Measurements from ENCODE around the gene NFATC1.

Gene NFATC1

GRCh38 chr18:79560042-79560860 is 164.5 kb downstream of the NFATC1 start:
- Histone ChIP-seq H3K4me3 (ENCODE audit: low read length) (no peak overlapping the region), H3K27me3 (ENCODE audit: control insufficient read depth, insufficient read depth, low read length) (peaks cover 3% of the 10 kb centered on the region), H3K4me2 (ENCODE audit: low read length) (no peak overlapping the region), H3K36me3 (ENCODE audit: insufficient read depth, low read length) (no peaks in the 10 kb centered on the region), H3K4me1 (ENCODE audit: control insufficient read depth, insufficient read depth, low read length) (no peaks in the 10 kb centered on the region), H3K9ac (ENCODE audit: low read depth, low read length) (no peak overlapping the region), H3K9me3 (replicated peaks; ENCODE audit: low read length) (no peaks in the 10 kb centered on the region)

DNA sequence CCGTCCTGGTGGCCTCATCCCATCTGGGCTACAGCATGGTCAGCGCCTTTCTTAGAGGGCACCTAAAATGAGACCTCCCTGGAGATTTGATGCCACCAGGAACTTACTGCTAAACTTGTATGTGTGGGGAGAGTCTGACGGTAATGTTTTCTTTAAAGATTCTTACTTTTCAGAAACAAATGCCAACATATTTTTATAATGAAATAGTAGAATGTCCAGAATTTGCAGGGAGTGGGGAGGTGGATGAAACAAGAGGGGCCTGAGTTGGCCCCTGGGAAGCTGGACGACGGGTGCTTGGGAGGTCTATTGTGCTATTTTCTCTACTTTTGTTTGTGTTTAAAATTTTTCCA is 165.1 kb downstream of the NFATC1 start:
- Histone ChIP-seq H3K27me3 (ENCODE audit: control insufficient read depth, insufficient read depth, low read length) (peaks cover 3% of the 10 kb centered on the region), H3K4me3 (ENCODE audit: low read length) (no peak overlapping the region), H3K36me3 (ENCODE audit: insufficient read depth, low read length) (no peaks in the 10 kb centered on the region), H3K9me3 (replicated peaks; ENCODE audit: low read length) (no peaks in the 10 kb centered on the region), H3K4me2 (ENCODE audit: low read length) (no peak overlapping the region), H3K4me1 (ENCODE audit: control insufficient read depth, insufficient read depth, low read length) (no peaks in the 10 kb centered on the region), H3K9ac (ENCODE audit: low read depth, low read length) (no peak overlapping the region)

- Histone ChIP-seq H3K4me3 (ENCODE audit: low read length) (no peak overlapping the region), H3K9ac (ENCODE audit: low read depth, low read length) (no peak overlapping the region), H3K9me3 (replicated peaks; ENCODE audit: low read length) (no peaks in the 10 kb centered on the region), H3K4me2 (ENCODE audit: low read length) (no peak overlapping the region), H3K36me3 (ENCODE audit: insufficient read depth, low read length) (no peaks in the 10 kb centered on the region), H3K4me1 (ENCODE audit: control insufficient read depth, insufficient read depth, low read length) (peaks cover 13% of the 10 kb centered on the region), H3K27me3 (ENCODE audit: control insufficient read depth, insufficient read depth, low read length) (peaks cover 3% of the 10 kb centered on the region)
Observed at GRCh38 chr18:79563949-79564348, 168.2 kb downstream of the NFATC1 start.

DNA sequence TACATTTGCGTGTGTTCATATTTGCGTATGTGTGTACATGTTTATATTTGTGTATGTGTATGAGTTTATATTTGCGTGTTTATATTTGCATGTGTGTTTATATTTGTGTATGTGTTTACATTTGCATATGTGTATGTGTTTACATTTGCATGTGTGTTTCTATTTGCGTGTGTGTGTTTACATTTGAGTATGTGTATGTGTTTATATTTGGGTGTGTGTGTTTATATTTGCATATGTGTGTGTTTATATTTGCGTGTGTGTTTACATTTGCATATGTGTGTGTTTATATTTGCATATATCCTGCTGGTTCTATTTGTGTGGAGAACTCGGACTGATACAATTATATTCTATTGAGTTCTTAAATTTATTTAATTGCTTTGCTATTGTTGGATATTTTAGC is 168.7 kb downstream of the NFATC1 start:
- no peaks in the 10 kb centered on the region for H3K9me3 ChIP-seq (replicated peaks; ENCODE audit: low read length)
- peaks cover 3% of the 10 kb centered on the region for H3K27me3 ChIP-seq (ENCODE audit: control insufficient read depth, insufficient read depth, low read length)
- H3K4me1 ChIP-seq (ENCODE audit: control insufficient read depth, insufficient read depth, low read length) = peaks cover 13% of the 10 kb centered on the region
- H3K9ac ChIP-seq (ENCODE audit: low read depth, low read length) = no peak overlapping the region
- no peak overlapping the region for H3K4me3 ChIP-seq (ENCODE audit: low read length)
- no peaks in the 10 kb centered on the region for H3K36me3 ChIP-seq (ENCODE audit: insufficient read depth, low read length)
- no peak overlapping the region for H3K4me2 ChIP-seq (ENCODE audit: low read length)

GRCh38 chr18:79566771-79567431 is 171.2 kb downstream of the NFATC1 start:
- H3K9me3 ChIP-seq (replicated peaks; ENCODE audit: low read length) = no peaks in the 10 kb centered on the region
- peak overlapping the region; percentile 63 for H3K9ac ChIP-seq (ENCODE audit: low read depth, low read length)
- H3K4me1 ChIP-seq (ENCODE audit: control insufficient read depth, insufficient read depth, low read length) = peaks cover 31% of the 10 kb centered on the region

DNA sequence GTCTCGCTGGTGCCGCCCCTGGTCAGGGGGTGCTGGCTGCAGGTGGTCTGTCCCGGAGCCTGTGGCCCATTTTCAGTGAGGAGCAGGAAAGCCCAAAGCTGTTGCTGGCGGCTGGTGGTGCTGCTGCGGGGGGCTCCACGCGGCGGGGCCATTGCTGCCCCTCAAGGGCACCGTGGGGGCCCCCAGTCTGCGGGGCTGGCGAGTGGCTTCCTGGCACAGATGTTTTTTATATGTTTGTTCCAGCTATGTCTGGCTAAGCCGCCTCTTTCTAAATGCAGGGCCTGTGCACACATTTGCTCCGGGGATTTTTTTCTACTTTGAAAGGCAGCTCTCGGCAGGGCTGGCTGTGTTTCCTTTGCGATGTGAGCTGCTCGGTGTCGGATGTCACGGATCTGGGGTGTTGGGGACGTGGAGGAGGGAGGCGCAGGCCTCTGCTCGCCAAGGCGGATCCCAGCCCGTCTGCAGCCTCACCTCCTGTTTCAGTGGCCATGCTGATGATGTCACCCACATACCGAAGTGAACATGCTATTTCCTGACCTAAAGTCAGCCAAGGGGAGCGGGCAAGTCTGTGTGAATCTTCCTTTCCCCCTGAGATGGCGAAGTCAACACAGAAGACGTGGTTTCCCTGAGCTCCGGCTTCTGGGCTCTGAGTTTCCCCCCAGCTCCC is 171.9 kb downstream of the NFATC1 start:
- peak overlapping the region; percentile 63 for H3K9ac ChIP-seq (ENCODE audit: low read depth, low read length)
- H3K4me3 ChIP-seq (ENCODE audit: low read length) = no peak overlapping the region
- H3K4me1 ChIP-seq (ENCODE audit: control insufficient read depth, insufficient read depth, low read length) = peaks cover 31% of the 10 kb centered on the region

More at GRCh38 chr18:79566771-79567431, 171.2 kb downstream of the NFATC1 start:
- Histone ChIP-seq H3K4me2 (ENCODE audit: low read length) (peak overlapping the region; percentile 60), H3K36me3 (ENCODE audit: insufficient read depth, low read length) (no peaks in the 10 kb centered on the region), H3K27me3 (ENCODE audit: control insufficient read depth, insufficient read depth, low read length) (peaks cover 3% of the 10 kb centered on the region), H3K4me3 (ENCODE audit: low read length) (no peak overlapping the region)

GRCh38 chr18:79568543-79569205 is 172.9 kb downstream of the NFATC1 start:
- H3K9me3 ChIP-seq (replicated peaks; ENCODE audit: low read length) = peaks cover 12% of the 10 kb centered on the region
- H3K4me2 ChIP-seq (ENCODE audit: low read length) = no peak overlapping the region
- H3K4me1 ChIP-seq (ENCODE audit: control insufficient read depth, insufficient read depth, low read length) = peaks cover 31% of the 10 kb centered on the region
- H3K4me3 ChIP-seq (ENCODE audit: low read length) = no peak overlapping the region
- no peaks in the 10 kb centered on the region for H3K36me3 ChIP-seq (ENCODE audit: insufficient read depth, low read length)
- H3K9ac ChIP-seq (ENCODE audit: low read depth, low read length) = no peak overlapping the region
- no peaks in the 10 kb centered on the region for H3K27me3 ChIP-seq (ENCODE audit: control insufficient read depth, insufficient read depth, low read length)

More for the DNA sequence above, 171.9 kb downstream of the NFATC1 start:
- H3K27me3 ChIP-seq (ENCODE audit: control insufficient read depth, insufficient read depth, low read length) = no peaks in the 10 kb centered on the region
- H3K9me3 ChIP-seq (replicated peaks; ENCODE audit: low read length) = peaks cover 3% of the 10 kb centered on the region
- H3K4me2 ChIP-seq (ENCODE audit: low read length) = peak overlapping the region; percentile 60
- no peaks in the 10 kb centered on the region for H3K36me3 ChIP-seq (ENCODE audit: insufficient read depth, low read length)

DNA sequence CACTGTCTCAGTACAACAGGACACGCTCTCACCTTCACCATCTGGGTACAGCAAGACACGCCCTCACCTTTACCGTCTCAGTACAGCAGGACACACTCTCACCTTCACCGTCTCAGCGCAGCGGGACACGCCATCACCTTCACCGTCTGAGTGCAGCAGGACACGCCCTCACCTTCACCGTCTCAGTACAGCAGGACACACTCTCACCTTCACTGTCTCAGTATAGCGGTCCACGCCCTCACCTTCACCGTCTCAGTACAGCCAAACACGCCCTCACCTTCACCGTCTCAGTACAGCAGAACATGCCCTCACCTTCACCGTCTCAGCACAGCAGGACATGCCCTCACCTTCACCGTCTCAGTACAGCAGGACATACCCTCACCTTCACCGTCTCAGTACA is 174.0 kb downstream of the NFATC1 start:
- Histone ChIP-seq H3K4me2 (ENCODE audit: low read length) (no peak overlapping the region), H3K36me3 (ENCODE audit: insufficient read depth, low read length) (no peaks in the 10 kb centered on the region), H3K9me3 (replicated peaks; ENCODE audit: low read length) (peaks cover 12% of the 10 kb centered on the region), H3K4me1 (ENCODE audit: control insufficient read depth, insufficient read depth, low read length) (peaks cover 31% of the 10 kb centered on the region), H3K4me3 (ENCODE audit: low read length) (no peak overlapping the region), H3K27me3 (ENCODE audit: control insufficient read depth, insufficient read depth, low read length) (no peaks in the 10 kb centered on the region), H3K9ac (ENCODE audit: low read depth, low read length) (no peak overlapping the region)

GRCh38 chr18:79570266-79571201 is 174.8 kb downstream of the NFATC1 start:
- H3K36me3 ChIP-seq (ENCODE audit: insufficient read depth, low read length) = no peaks in the 10 kb centered on the region
- H3K9ac ChIP-seq (ENCODE audit: low read depth, low read length) = peak overlapping the region; percentile 43
- H3K4me3 ChIP-seq (ENCODE audit: low read length) = peak overlapping the region; percentile 48
- H3K4me1 ChIP-seq (ENCODE audit: control insufficient read depth, insufficient read depth, low read length) = peaks cover 31% of the 10 kb centered on the region
- H3K4me2 ChIP-seq (ENCODE audit: low read length) = peak overlapping the region; percentile 71
- peaks cover 12% of the 10 kb centered on the region for H3K9me3 ChIP-seq (replicated peaks; ENCODE audit: low read length)
- peaks cover 1% of the 10 kb centered on the region for H3K27me3 ChIP-seq (ENCODE audit: control insufficient read depth, insufficient read depth, low read length)

DNA sequence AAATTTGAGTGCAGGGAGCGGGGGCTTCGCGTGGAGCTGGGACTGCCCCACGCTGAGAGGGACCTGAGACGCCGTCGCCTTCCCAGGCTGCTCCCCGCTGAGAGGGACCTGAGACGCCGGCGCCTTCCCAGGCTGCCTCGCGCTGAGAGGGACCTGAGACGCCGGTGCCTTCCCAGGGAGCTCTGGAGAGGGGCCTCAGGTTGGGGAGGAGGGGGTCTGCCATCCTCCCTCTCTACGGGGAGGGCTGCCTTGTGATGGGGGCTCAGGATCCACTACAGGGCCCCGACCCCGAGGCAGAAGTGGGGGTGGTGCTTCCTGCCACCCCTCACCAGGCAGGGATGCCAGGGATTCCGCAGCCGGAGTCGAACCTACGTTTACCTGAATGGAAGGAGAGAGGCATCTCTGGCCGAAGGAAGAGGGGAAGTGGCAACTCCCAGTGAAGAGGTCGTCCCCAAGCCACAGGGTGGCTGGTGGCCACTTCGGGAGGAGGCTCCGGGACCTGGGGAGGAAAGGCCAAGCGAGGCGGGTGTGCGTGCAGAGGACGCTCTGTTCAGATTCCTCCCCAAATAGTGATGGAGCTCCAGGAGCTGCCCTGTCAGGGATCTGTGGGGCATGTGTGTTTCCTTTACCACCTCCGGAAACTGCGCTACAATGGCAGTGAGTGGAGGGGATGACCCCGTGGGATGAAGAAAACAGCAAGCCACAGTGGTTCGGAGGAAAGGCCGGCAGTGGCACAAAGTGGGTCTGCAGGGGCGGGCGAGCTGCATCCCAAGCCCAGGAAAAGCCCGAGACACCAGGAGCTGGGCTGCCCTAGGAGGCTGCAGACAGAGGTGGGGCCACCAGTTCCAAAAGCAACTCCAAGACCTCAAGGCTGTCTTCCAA is 175.7 kb downstream of the NFATC1 start:
- Histone ChIP-seq H3K4me1 (ENCODE audit: control insufficient read depth, insufficient read depth, low read length) (peaks cover 36% of the 10 kb centered on the region), H3K27me3 (ENCODE audit: control insufficient read depth, insufficient read depth, low read length) (peaks cover 6% of the 10 kb centered on the region), H3K9ac (ENCODE audit: low read depth, low read length) (peak overlapping the region; percentile 8), H3K9me3 (replicated peaks; ENCODE audit: low read length) (peaks cover 12% of the 10 kb centered on the region), H3K4me3 (ENCODE audit: low read length) (no peak overlapping the region), H3K4me2 (ENCODE audit: low read length) (no peak overlapping the region), H3K36me3 (ENCODE audit: insufficient read depth, low read length) (no peaks in the 10 kb centered on the region)
